Heart right ventricle (tissue), 16 donors: ENCODE data around the gene SAMD7. TPM values are rescaled to one million over a fixed set of nuclear protein-coding genes. Genes with fewer than 3 reads are reported as not detected.

Experiments used
- ATAC-seq, 8 donors: fragments of 200-7000 bp; cut with Tn5 transposase; one replicate each; pipeline ENCODE4 v1.9.1; 2020; ENCODE audit warnings: mild to moderate bottlenecking in 8 of 8, moderate library complexity in 8 of 8, moderate number of reproducible peaks in 1 of 8
- DNase-seq, 2 donors: peaks; one replicate each; pipeline ENCODE4 v3.0.0-alpha.2; 2020
- H3K27ac ChIP-seq, 10 donors: fragments of 200-600 bp; sonication (generic) in 2 of 10; one replicate each; pipeline versions ENCODE4 v1.5.0 to v1.8.0; 2020 to 2022; ENCODE audit warnings: mild to moderate bottlenecking in 3 of 10
- H3K27me3 ChIP-seq, 7 donors: fragments of 200-600 bp; one replicate each; pipeline ENCODE4 v1.8.0; 2021 to 2022; ENCODE audit warnings: mild to moderate bottlenecking in 2 of 7
- H3K36me3 ChIP-seq, 9 donors: fragments of 200-600 bp; sonication (generic) in 1 of 9; one replicate each; pipeline versions ENCODE4 v1.5.0 to v1.8.0; 2020 to 2022; ENCODE audit warnings: mild to moderate bottlenecking in 2 of 9
- H3K4me1 ChIP-seq, 9 donors: fragments of 200-600 bp; sonication (generic) in 1 of 9; one replicate each; pipeline versions ENCODE4 v1.5.0 to v1.8.0; 2020 to 2022; ENCODE audit warnings: mild to moderate bottlenecking in 4 of 9
- H3K4me3 ChIP-seq, 10 donors: fragments of 200-600 bp; sonication (generic) in 2 of 10; one replicate each; pipeline versions ENCODE4 v1.5.0 to v1.8.0; 2020 to 2022; ENCODE audit warnings: mild to moderate bottlenecking in 7 of 10, moderate library complexity in 2 of 10
- H3K9me3 ChIP-seq, 11 donors: fragments of 200-600 bp in 10 of 11; sonication (generic) in 2 of 11; one replicate each; pipeline versions ENCODE4 v1.5.0 to v1.8.0; 2013 to 2022; ENCODE audit warnings: mild to moderate bottlenecking in 2 of 11, control low read depth in 1 of 11, moderate library complexity in 1 of 11
- CTCF ChIP-seq, 9 donors: fragments of 200-600 bp; sonication (generic) in 2 of 9; IDR thresholded peaks; one replicate each; pipeline versions ENCODE4 v1.5.0 to v1.8.0; 2021 to 2022; ENCODE audit warnings: antibody characterized with exemption in 9 of 9, mild to moderate bottlenecking in 5 of 9, moderate library complexity in 1 of 9
- WGBS, 2 donors: extraction: QIAGEN DNeasy Blood & Tissue Kit; methylation state at CpG; one replicate each; pipeline ENCODE4 v1.1.7; 2013; ENCODE audit warnings: inconsistent platforms in 1 of 2; 5-methylcytosine and 5-hydroxymethylcytosine counted together
- intact Hi-C, 10 donors: fragments of 100-400 bp; cut with DNase I; formaldehyde crosslinking; loops; one replicate each; pipeline versions ENCODE4 v1.11.1 to v1.14.2; 2022
- polyA plus RNA-seq, 2 donors: library from polyadenylated mRNA; stranded (reverse); fragments of 200-250 nt; gene quantifications; one replicate each; pipeline ENCODE4 v1.2.3, GENCODE V29; 2013
- total RNA-seq, 10 donors: library from RNA; stranded (reverse); fragmentation: NEBNext Ultra II Directional in 3 of 10; extraction: Animal tissue kit (Norgen Biotek cat#: 25700) in 3 of 10; gene quantifications; one replicate each; pipeline versions ENCODE4 v1.2.1 to v1.2.4, GENCODE V29; 2021 to 2023
- donor health status: Arrhythmogenic right ventricular cardiomyopathy.
- donor health status: ischemic (EF 13 %, LVEDD 7.1; RV severe dilation, severe dysfunction).
- donor health status: healthy with polysubstance abuse.
- donor health status: DM: no; HTN: yes; CAD: no.
- donor health status: DM: no; HTN: no; CAD: no.
- donor health status: ischemic (EF 25% LVEDD 6.9; RV normal size, moderate dysfunction).
- donor health status: ischemic (EF 25% LVEDD 5.7; RV mildly dilated, moderate dysfunction).
- donor health status: healthy.
- donor health status: DM: yes; HTN: yes; CAD: no.
- donor health status: Ischemic cardiomyopathy.
- donor health status: ischemic (EF 35%, LVEDD 5.7; RV mildly dilated, moderate dysfunction).
- donor health status: nonischemic (EF 11% LVEDD 7.7; RV severe dilation, severe dysfunction).
- donor health status: DM: yes; HTN: yes; CAD: no.
- donor health status: PGD.
- donor health status: ischemic (EF 29% LVEDD 5.4; RV normal size, mild dysfunction).
- donor health status: nonischemic (EF 23%, LVEDD 6.1; RV moderate dilation, normal function).

SAMD7 gene
- total and polyA plus RNA-seq, 12 donors: 0.17 TPM; not detected in 11

- no peaks in the 10 kb centered on the region for H3K27me3 ChIP-seq
- peaks cover 0 to 18% (median 0%) of the 10 kb centered on the region in 9 donors for H3K36me3 ChIP-seq
- peak in 8 of 9 donors; percentile 21 to 74 (median 48) for TF ChIP-seq CTCF (IDR thresholded peaks at IDR 0.05)
- peak within 1 kb of the TSS; percentile 76 to 93 (median 84) for H3K4me3 ChIP-seq
- ATAC-seq (peak; percentile 98 to 99 (median 99)), DNase-seq (peak; percentile 95 to 96)
- no peaks in the 10 kb centered on the region for H3K9me3 ChIP-seq
- 1% methylated on average over 35 to 37 of the region's 37 CpGs for WGBS, 2 donors
- peaks cover 0 to 49% (median 46%) of the 10 kb centered on the region in 9 donors for H3K4me1 ChIP-seq
- H3K27ac ChIP-seq: peak within 1 kb of the TSS; percentile 87 to 98 (median 96)
- intact Hi-C loops: loop anchor here in 9 of 10 donors (1.0 to 10.0 kb wide), 11 partner anchors 36 to 1102 kb away; partner anchors contain the start of genes LRRC31 (in 3 of the 9), TERC (in 2 of the 9), ACTRT3 (in 1 of the 9) and GPR160 (in 1 of the 9)
These were observed 55.1 kb downstream of the SAMD7 start, which contains the start of gene SEC62 for GRCh38 chr3:169966428-169966950. Gene SEC62, plus strand, starts transcription at chr3:169966807. Its CDS starts 16 bp downstream, at chr3:169966823.

- peak; percentile 77 to 94 (median 83) for ATAC-seq
- Histone ChIP-seq H3K27ac (peak overlapping the region; percentile 87 to 98 (median 96)), H3K4me1 (peaks cover 0 to 56% (median 50%) of the 10 kb centered on the region in 9 donors), H3K4me3 (peak overlapping the region; percentile 76 to 93 (median 84)), H3K36me3 (peaks cover 0 to 21% (median 0%) of the 10 kb centered on the region in 9 donors), H3K27me3 (no peaks in the 10 kb centered on the region), H3K9me3 (no peaks in the 10 kb centered on the region)
- TF ChIP-seq CTCF (IDR thresholded peaks at IDR 0.05): no peak
- peak; percentile 54 to 63 for DNase-seq
- intact Hi-C loops: loop anchor here in 9 of 10 donors (1.0 to 10.0 kb wide), 11 partner anchors 35 to 1102 kb away; partner anchors contain the start of genes LRRC31 (in 3 of the 9), TERC (in 2 of the 9), ACTRT3 (in 1 of the 9) and GPR160 (in 1 of the 9)
- 4% methylated on average over 39 to 44 of the region's 44 CpGs for WGBS, 2 donors
These were observed 55.9 kb downstream of the SAMD7 start for GRCh38 chr3:169966951-169967915.

GRCh38 chr3:169968224-169968885, 57.0 kb downstream of the SAMD7 start:
- no peaks in the 10 kb centered on the region for H3K9me3 ChIP-seq
- no peaks in the 10 kb centered on the region for H3K27me3 ChIP-seq
- 34 to 37% methylated on average over 2 of the region's 2 CpGs for WGBS, 2 donors
- intact Hi-C loops: loop anchor here in 7 of 10 donors (5.0 to 10.0 kb wide), 7 partner anchors 34 to 1104 kb away; partner anchors contain the start of genes LRRC31 (in 3 of the 7), ACTRT3 (in 1 of the 7), GPR160 (in 1 of the 7) and MYNN (in 1 of the 7)
- H3K27ac ChIP-seq: peak overlapping the region in 2 of 10 donors; percentile 96 to 98
- TF ChIP-seq CTCF (IDR thresholded peaks at IDR 0.05): no peak
- ATAC-seq: no peak
- peaks cover 0 to 60% (median 56%) of the 10 kb centered on the region in 9 donors for H3K4me1 ChIP-seq
- H3K4me3 ChIP-seq: peak overlapping the region in 6 of 10 donors; percentile 80 to 93 (median 84)
- peaks cover 0 to 25% (median 0%) of the 10 kb centered on the region in 9 donors for H3K36me3 ChIP-seq
- no peak for DNase-seq
